GM13976 (cell line): Measurements from ENCODE around the gene BCL2L15.

ENCODE experiments used
- DNase-seq: peaks from one replicate; pipeline ENCODE4 v3.0.0; 2012; ENCODE audit warnings: low spot score
- CTCF ChIP-seq: IDR thresholded peaks from 2 replicates; pipeline ENCODE4 v1.5.1; 2012; ENCODE audit warnings: borderline replicate concordance, mild to moderate bottlenecking; ENCODE audit not compliant: insufficient read depth; ENCODE audit errors: extremely low read depth, missing control alignments, control extremely low read depth
- in situ Hi-C: fragments of 300-500 bp; cut with MboI; formaldehyde crosslinking; loops from one replicate; pipeline ENCODE4 v1.12.0; 2022; ENCODE audit warnings: low sequenced_read_pairs, mixed read lengths, inconsistent platforms; ENCODE audit not compliant: unreplicated experiment

The BCL2L15 gene

GRCh38 chr1:113887402-113888175 lies at the start of gene BCL2L15:
BCL2L15 (minus strand) TSS chr1:113887581; CDS start chr1:113887375, 206 bp downstream.
- in situ Hi-C loops: no loop called here
- TF ChIP-seq CTCF: no peak
- no peak for DNase-seq

DNA sequence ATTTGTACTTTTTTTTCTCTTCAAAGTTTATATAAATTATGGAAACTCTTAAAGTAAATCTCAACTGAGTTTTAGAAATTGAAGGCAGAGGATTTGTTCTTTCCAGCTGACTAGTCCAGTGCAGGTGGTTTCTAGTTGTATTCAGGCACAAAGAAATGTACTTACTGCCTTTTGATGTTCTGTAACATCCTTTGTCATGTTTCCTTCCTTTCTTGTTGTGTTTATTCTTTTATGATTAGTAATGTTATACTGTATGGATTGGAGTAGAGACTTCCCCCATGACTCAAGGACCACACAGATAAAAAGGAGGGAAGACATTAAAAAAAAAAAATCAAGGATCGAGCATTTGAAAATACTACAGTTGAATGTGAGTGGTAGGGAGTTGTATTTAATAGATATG lies 49.8 kb upstream of the BCL2L15 start:
- DNase-seq: no peak
- in situ Hi-C loops: no loop called here
- no peak for TF ChIP-seq CTCF

GRCh38 chr1:113935970-113936369 lies 48.6 kb upstream of the BCL2L15 start:
- no peak for TF ChIP-seq CTCF
- no peak for DNase-seq
- in situ Hi-C loops: no loop called here

DNA sequence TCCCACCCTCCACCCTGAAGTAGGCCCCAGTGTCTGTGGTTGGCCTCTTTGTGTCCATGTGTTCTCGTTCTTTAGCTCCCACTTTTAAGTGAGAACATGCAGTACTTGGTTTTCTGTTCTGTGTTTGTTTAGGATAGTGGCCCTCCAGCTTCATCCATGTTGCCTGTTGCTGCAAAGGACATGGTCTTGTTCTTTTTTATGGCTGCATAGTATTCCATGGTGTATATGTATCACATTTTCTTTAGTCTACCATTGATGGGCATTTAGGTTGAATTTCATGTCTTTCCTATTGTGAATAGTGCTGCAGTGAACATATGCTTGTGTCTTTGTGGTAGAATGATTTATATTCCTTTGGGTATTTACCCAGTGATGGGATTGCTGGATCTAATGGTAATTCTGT lies 47.8 kb upstream of the BCL2L15 start:
- in situ Hi-C loops: no loop called here
- no peak for TF ChIP-seq CTCF
- no peak for DNase-seq

DNA sequence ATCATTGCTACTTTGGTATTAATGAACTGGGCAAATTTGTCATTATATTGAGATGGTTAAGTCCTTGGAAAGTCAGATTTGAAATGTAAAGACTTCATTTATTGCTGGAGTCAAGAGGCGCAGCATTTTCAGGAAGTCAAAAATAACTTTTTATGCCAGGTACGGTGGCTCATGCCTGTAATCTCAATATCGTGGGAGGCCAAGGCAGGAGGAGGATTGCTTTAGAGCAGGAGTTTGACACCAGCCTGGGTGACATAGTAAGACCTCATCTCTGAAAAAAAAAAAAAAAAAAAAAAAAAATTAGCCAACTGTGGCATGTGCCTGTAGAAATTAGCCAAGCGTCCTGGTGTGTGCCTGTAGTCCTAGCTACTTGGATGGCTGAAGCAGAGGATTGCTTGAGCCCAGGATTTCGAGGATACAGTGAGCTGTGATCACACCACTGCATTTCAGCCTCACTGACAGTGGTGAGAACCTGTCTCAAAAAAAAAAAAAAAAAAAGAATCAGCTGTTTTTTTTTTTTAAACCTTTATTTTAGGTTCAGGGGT lies 47.2 kb upstream of the BCL2L15 start:
- in situ Hi-C loops: no loop called here
- no peak for TF ChIP-seq CTCF
- no peak for DNase-seq

GRCh38 chr1:113934006-113934405 lies 46.6 kb upstream of the BCL2L15 start:
- in situ Hi-C loops: no loop called here
- TF ChIP-seq CTCF: no peak

GRCh38 chr1:113931451-113931851 lies 44.1 kb upstream of the BCL2L15 start:
- TF ChIP-seq CTCF: no peak
- in situ Hi-C loops: no loop called here
- DNase-seq: no peak

More at GRCh38 chr1:113934006-113934405, 46.6 kb upstream of the BCL2L15 start:
- DNase-seq: no peak
